Endothelial cell (in vitro differentiated cells): ENCODE measurements around the gene RGS5. TPM values are rescaled to one million over a fixed set of nuclear protein-coding genes. Genes with fewer than 3 reads are reported as not detected.

Experiments
- DNase-seq: peaks from one replicate; pipeline ENCODE4 v3.0.0; 2021; ENCODE audit warnings: low spot score
- H3K27ac Mint-ChIP-seq: one replicate; pipeline ENCODE4 v1.8.0; 2021; ENCODE audit warnings: mixed read lengths, inconsistent platforms; ENCODE audit not compliant: unreplicated experiment
- H3K27me3 Mint-ChIP-seq: one replicate; pipeline ENCODE4 v1.8.0; 2021; ENCODE audit warnings: mild to moderate bottlenecking, moderate library complexity, mixed read lengths, inconsistent platforms; ENCODE audit not compliant: unreplicated experiment
- H3K36me3 Mint-ChIP-seq: one replicate; pipeline ENCODE4 v1.8.0; 2021; ENCODE audit warnings: mild to moderate bottlenecking, low read depth, mixed read lengths, inconsistent platforms; ENCODE audit not compliant: unreplicated experiment
- H3K4me1 Mint-ChIP-seq: one replicate; pipeline ENCODE4 v1.8.0; 2021; ENCODE audit warnings: mild to moderate bottlenecking, mixed read lengths, inconsistent platforms; ENCODE audit not compliant: unreplicated experiment
- H3K4me3 Mint-ChIP-seq: one replicate; pipeline ENCODE4 v1.8.0; 2021; ENCODE audit warnings: mild to moderate bottlenecking, mixed read lengths, inconsistent platforms; ENCODE audit not compliant: unreplicated experiment
- H3K9me3 Mint-ChIP-seq: one replicate; pipeline ENCODE4 v1.8.0; 2021; ENCODE audit warnings: mixed read lengths, inconsistent platforms; ENCODE audit not compliant: unreplicated experiment
- CTCF ChIP-seq: fragments of 200-600 bp; sonication (generic); IDR thresholded peaks from one replicate; pipeline ENCODE4 v1.5.0; 2021; ENCODE audit warnings: antibody characterized with exemption; ENCODE audit not compliant: unreplicated experiment
- total RNA-seq: library from RNA; stranded (reverse); fragmentation: NEBNext Ultra II Directional; extraction: Animal tissue kit (Norgen Biotek cat#: 25700); gene quantifications from one replicate; pipeline ENCODE4 v1.2.1, GENCODE V29; 2021; ENCODE audit not compliant: unreplicated experiment

RGS5 gene
- total RNA-seq, 1 donor from 2014 or later = 581 TPM

GRCh38 chr1:163094589-163094988 lies 108.1 kb downstream of the RGS5 start:
- Mint-ChIP-seq H3K9me3 (no peaks in the 10 kb centered on the region), H3K4me3 (no peak overlapping the region), H3K36me3 (no peaks in the 10 kb centered on the region), H3K27me3 (no peaks in the 10 kb centered on the region), H3K27ac (no peak overlapping the region), H3K4me1 (no peaks in the 10 kb centered on the region)
- no peak for TF ChIP-seq CTCF
- no peak for DNase-seq

- no peak overlapping the region for H3K4me3 Mint-ChIP-seq
Measured at GRCh38 chr1:163094182-163094581, 108.5 kb downstream of the RGS5 start.

GRCh38 chr1:163093579-163093978 lies 109.1 kb downstream of the RGS5 start:
- Mint-ChIP-seq H3K4me3 (no peak overlapping the region), H3K4me1 (no peaks in the 10 kb centered on the region), H3K36me3 (no peaks in the 10 kb centered on the region), H3K9me3 (no peaks in the 10 kb centered on the region), H3K27ac (no peak overlapping the region), H3K27me3 (no peaks in the 10 kb centered on the region)
- TF ChIP-seq CTCF = no peak
- no peak for DNase-seq

More at GRCh38 chr1:163094182-163094581, 108.5 kb downstream of the RGS5 start:
- no peak for DNase-seq
- H3K27me3 Mint-ChIP-seq = no peaks in the 10 kb centered on the region
- H3K9me3 Mint-ChIP-seq = no peaks in the 10 kb centered on the region
- H3K4me1 Mint-ChIP-seq = no peaks in the 10 kb centered on the region
- no peaks in the 10 kb centered on the region for H3K36me3 Mint-ChIP-seq
- no peak for TF ChIP-seq CTCF
- no peak overlapping the region for H3K27ac Mint-ChIP-seq

GRCh38 chr1:163093169-163093568 lies 109.5 kb downstream of the RGS5 start:
- Mint-ChIP-seq H3K27me3 (no peaks in the 10 kb centered on the region), H3K27ac (no peak overlapping the region)

More at GRCh38 chr1:163093169-163093568, 109.5 kb downstream of the RGS5 start:
- TF ChIP-seq CTCF = no peak
- Mint-ChIP-seq H3K36me3 (no peaks in the 10 kb centered on the region), H3K9me3 (no peaks in the 10 kb centered on the region), H3K4me3 (no peak overlapping the region), H3K4me1 (no peaks in the 10 kb centered on the region)
- no peak for DNase-seq

Other genes starting within 250 kb of the RGS5 start
- 15.2 TPM for gene RGS4, start 133.6 kb downstream of the RGS5 start, total RNA-seq
- gene NUF2, start 119.0 kb upstream of the RGS5 start, total RNA-seq = 6.0 TPM